SKM-1 treated with dmso at 0.1 percent for 144 hours (cell line): ENCODE results near the gene CTNNBIP1.

Source experiments
- DNase-seq: peaks from one replicate; lab custom pipeline; 2025; ENCODE audit not compliant: unreplicated experiment; lab: John Stamatoyannopoulos, UW

Gene CTNNBIP1

DNA sequence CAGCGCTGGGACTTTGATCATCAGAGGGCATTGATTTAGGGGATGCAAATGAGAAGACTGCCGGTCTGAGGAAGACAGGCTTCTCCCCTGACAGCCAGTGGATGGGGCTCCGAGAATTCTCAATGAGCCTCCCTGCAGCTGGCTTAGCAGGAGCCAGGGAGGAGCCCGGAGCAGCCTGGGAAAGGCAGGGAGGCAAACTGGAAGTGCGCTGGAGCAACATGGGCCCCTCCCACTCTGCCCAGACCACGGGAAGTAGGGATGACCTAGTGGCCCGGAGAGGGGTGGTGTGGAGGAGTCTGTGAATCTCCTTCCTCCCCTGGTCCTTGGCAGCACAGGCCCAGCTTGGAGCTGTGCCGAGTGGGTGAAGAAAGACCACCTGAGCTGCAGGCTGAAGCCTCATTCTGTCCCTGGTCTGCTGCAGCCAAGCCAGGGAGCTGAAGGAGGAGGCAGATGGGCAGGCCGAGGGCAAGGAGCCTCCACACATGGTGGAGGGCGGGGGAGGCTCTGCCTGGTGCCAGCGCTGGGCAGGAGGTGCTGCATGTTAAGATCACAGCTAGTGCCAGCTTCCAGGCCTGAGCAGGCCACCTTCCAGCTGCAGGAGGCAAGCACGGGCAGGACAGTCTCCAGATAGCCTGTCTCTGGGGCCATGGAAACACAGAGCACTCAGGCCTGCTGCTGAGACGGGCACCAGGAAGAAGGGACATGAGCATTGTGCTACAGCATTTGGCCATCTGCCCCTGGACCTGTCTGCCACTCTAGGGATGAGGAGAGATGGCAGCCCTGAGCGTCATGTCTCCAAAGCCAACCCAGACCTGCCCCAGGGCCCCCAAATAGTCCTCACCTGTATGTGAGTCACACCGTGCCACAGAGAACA is 74.1 kb downstream of the CTNNBIP1 start:
- no peak for DNase-seq

GRCh38 chr1:9835404-9835757 is 74.7 kb downstream of the CTNNBIP1 start:
- DNase-seq = no peak

- no peak for DNase-seq
These were observed 76.4 kb downstream of the CTNNBIP1 start for GRCh38 chr1:9833632-9834031.

- DNase-seq = no peak
These were observed 82.4 kb downstream of the CTNNBIP1 start for GRCh38 chr1:9827558-9828185.

GRCh38 chr1:9826616-9827015 is 83.5 kb downstream of the CTNNBIP1 start:
- no peak for DNase-seq

- no peak for DNase-seq
These were observed 84.0 kb downstream of the CTNNBIP1 start for GRCh38 chr1:9826087-9826486.

- peak; percentile 66 for DNase-seq
These were observed 84.7 kb downstream of the CTNNBIP1 start for GRCh38 chr1:9825093-9826074.

DNA sequence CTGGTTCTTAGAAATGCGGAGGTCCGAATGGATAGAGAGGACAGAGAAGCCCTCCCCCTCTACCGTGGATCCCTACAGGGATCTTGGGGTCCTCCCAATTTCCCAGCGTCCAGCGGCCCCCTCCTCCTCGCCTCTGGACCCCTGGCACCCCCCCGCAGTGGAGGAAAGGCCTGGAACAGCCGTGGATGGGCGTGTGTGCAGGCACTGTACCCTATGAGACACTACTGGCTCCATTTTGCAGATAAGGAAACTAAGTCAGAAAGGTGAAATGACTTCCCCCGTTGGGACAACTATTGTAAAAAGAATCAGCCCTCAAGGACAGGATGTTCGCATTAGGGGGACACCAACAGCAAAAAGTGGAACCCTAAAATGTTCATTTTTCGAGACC is 85.4 kb downstream of the CTNNBIP1 start:
- DNase-seq = no peak

- peak; percentile 76 for DNase-seq
These were observed 85.9 kb downstream of the CTNNBIP1 start, which contains the start of gene CLSTN1 for GRCh38 chr1:9823943-9824701. Gene CLSTN1, minus strand, starts transcription at chr1:9823965. Its CDS starts 232 bp downstream, at chr1:9823733.

- no peak for DNase-seq
These were observed 86.5 kb downstream of the CTNNBIP1 start for GRCh38 chr1:9823693-9823942.

DNA sequence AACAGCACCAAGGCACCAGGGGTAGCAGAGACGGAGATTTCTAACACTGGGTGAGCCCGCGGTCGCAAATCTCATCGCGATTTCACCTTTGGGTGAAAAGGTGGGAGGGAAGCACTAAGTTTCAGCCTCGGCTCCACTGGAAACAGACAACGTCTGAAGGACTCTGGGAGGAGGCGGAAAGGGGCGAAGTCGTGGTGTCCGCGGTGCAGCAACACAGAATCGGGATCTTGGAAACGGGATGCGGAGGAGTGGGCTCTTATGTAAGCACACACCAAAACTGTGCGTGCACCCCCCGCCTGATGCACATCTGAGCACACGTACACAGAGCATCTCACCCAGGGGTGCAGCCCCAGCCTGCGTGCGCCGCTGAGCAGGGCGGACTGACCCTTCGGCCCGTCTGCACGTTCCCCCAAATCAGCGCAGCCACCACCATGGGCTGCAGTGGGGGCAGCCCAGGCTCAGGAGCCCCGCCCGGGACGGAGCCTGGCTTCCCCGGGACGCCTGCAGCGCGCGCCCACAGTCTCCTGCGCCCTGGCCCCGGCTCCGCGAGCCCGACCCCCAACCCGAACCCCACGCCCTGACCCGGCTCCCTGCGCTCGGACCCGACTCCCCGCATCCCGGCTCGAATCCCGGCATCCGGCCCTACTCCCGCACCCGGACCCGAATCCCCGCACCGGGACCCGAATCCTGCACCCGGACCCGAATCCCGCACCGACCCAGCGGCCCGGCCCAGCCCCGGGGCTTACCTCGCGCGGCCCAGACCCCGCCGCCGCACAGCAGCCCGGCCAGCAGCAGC is 87.0 kb downstream of the CTNNBIP1 start:
- no peak for DNase-seq

GRCh38 chr1:9822490-9822889 is 87.6 kb downstream of the CTNNBIP1 start:
- DNase-seq = no peak

- no peak for DNase-seq
These were observed 88.4 kb downstream of the CTNNBIP1 start for GRCh38 chr1:9821710-9822109.

DNA sequence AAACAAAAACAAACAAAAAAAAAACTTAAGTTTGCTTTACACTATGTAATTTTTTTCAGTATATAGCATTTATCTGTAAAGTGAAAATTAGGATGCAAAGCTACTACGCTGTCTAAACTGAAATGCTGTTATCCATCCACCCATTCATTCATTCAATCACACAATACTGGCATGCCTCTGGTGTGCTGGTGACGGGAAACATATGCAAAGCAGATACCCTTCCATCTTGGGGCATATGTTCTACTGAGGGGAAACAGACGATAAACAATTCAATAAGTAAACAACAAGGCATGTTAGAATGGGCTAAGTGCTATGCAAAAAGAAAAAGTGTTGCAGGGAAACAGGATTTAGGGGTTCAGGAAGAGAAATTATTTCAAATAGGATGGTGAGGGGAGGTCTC is 89.5 kb downstream of the CTNNBIP1 start:
- DNase-seq = no peak

- no peak for DNase-seq
These were observed 92.3 kb downstream of the CTNNBIP1 start for GRCh38 chr1:9817734-9818133.

DNA sequence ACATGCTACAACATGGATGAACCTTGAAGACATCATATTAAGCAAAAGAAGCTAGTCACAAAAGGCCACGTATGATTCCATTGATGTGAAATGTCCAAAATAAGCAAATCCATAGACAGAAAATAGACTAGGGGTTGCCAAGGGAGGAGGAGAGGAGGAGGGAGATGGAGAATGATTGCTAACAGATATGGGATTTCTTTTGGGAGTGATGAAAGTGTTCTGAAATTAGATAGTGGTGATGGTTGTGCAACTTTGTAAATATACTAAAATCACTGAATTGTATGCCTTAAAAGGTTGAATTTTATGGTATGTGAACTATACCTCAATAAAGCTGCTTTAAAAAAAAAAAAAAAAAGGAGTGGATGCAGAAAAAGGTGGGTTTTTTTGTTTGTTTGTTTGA is 93.9 kb downstream of the CTNNBIP1 start:
- no peak for DNase-seq

DNA sequence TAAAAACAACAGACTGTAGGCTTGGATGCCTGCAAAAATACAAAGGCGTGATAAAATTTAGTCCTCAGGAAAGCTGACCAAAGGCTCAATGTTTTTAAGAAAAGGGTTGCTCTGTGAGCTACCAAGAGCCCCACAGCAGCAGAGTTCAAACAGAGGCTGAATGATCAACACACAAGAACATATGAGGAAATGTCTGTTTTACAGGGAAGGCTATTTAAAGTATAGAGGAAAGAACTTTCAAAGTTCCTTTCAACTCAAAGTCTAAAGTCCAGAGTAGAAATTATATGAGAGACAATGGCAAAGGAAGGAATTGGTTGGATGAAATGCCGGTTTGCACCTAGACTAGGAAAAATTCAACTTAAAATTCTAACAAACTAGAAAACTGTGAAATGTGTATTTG is 94.9 kb downstream of the CTNNBIP1 start:
- DNase-seq = no peak

GRCh38 chr1:9814619-9815018 is 95.5 kb downstream of the CTNNBIP1 start:
- DNase-seq = no peak

DNA sequence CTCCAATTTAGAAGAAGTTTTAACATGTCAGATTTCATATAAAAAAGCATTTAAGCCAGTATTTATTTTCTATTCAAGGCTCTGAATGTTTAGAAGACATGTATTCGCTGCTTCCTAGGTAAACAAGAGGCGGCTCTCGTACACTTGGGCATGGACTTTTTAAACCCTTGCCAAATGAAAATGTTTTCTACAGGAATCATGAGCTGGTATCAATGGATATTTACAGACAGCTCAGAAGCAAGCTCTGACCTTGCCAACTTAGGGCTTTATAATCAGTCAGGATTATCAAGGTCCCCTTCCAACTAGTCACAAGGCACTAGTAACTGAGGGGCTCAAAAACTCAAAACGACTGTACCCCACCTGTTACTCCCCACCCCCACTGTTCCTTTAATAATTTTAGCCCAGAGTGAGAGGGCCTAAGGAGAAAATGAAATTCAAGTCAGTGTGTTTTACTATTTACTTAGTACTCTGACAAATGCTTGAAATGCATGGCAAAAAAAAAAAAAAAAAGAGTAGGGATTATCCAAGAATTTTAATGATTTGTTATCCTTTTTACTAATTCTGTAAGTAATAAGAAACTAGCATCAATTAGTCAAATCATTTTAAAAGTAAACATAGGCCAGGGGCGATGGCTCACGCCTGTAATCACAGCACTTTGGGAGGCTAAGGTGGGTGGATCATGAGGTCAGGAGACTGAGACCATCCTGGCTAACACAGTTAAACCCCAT is 98.7 kb downstream of the CTNNBIP1 start:
- no peak for DNase-seq
